HG03060 (cell line): ENCODE measurements around the gene BOD1L1.
A peak's percentile ranks its signal among the peaks of the same experiment; 100 is the strongest.
"Not testable (repeated sequence)": the region's sequence is repeated elsewhere in the genome, so short reads cannot be mapped to it uniquely, and the experiment has no call there.

ENCODE experiments used
- ATAC-seq: cut with Tn5 transposase; IDR thresholded peaks from one replicate; pipeline ENCODE4 v1.9.1; 2021; ENCODE audit warnings: low read depth, moderate number of reproducible peaks; ENCODE audit not compliant: unreplicated experiment

The BOD1L1 gene

GRCh38 chr4:13561673-13562072 lies 65.9 kb downstream of the BOD1L1 start:
- no peak for ATAC-seq

GRCh38 chr4:13560111-13560510 lies 67.4 kb downstream of the BOD1L1 start:
- not testable (repeated sequence) for ATAC-seq

GRCh38 chr4:13559413-13559812 lies 68.1 kb downstream of the BOD1L1 start:
- ATAC-seq: no peak

- ATAC-seq: no peak
Observed at GRCh38 chr4:13558881-13559280, 68.6 kb downstream of the BOD1L1 start.

- ATAC-seq: no peak
Observed at GRCh38 chr4:13555325-13555724, 72.2 kb downstream of the BOD1L1 start.

- no peak for ATAC-seq
Observed at GRCh38 chr4:13553081-13553480, 74.4 kb downstream of the BOD1L1 start.

GRCh38 chr4:13548984-13549546 lies 78.5 kb downstream of the BOD1L1 start:
- ATAC-seq: peak; percentile 65

- no peak for ATAC-seq
Observed at GRCh38 chr4:13548059-13548983, 79.2 kb downstream of the BOD1L1 start.

GRCh38 chr4:13547485-13548041 lies 80.0 kb downstream of the BOD1L1 start:
- ATAC-seq: no peak

- ATAC-seq: no peak
Observed at GRCh38 chr4:13546941-13547484, 80.5 kb downstream of the BOD1L1 start.

GRCh38 chr4:13546142-13546940 lies 81.2 kb downstream of the BOD1L1 start:
- ATAC-seq: no peak

- ATAC-seq: no peak
Observed at GRCh38 chr4:13545394-13545808, 82.1 kb downstream of the BOD1L1 start.

GRCh38 chr4:13544606-13545393 lies 82.7 kb downstream of the BOD1L1 start:
- no peak for ATAC-seq

GRCh38 chr4:13543839-13544605 lies 83.5 kb downstream of the BOD1L1 start, which contains the start of gene NKX3-2:
Gene NKX3-2 (minus strand): TSS chr4:13544508. CDS start chr4:13544414, 94 bp downstream.
- no peak for ATAC-seq

GRCh38 chr4:13543032-13543838 lies 84.3 kb downstream of the BOD1L1 start:
- no peak for ATAC-seq

- ATAC-seq: no peak
Observed at GRCh38 chr4:13542577-13543031, 84.9 kb downstream of the BOD1L1 start.

GRCh38 chr4:13541720-13542576 lies 85.6 kb downstream of the BOD1L1 start:
- ATAC-seq: no peak
